Astrocyte of the cerebellum (primary cell): Measurements from ENCODE around the gene ALDH3B1.

Experiments used
- DNase-seq: peaks from one replicate; pipeline ENCODE4 v3.0.0-alpha.2; 2011; ENCODE audit warnings: low read depth
- H3K4me3 ChIP-seq: 2 replicates; pipeline ENCODE4 v1.5.1; 2011; ENCODE audit warnings: mild to moderate bottlenecking, low read depth, low read length, moderate library complexity
- CTCF ChIP-seq: IDR thresholded peaks from 2 replicates; pipeline ENCODE4 v1.5.1; 2012; ENCODE audit warnings: low read length, low read depth, moderate library complexity, mild to moderate bottlenecking; ENCODE audit errors: missing control alignments
- in situ Hi-C: cut with HindIII; loops from 2 replicates; pipeline ENCODE4 v1.10.0; 2017; ENCODE audit warnings: low sequenced_read_pairs

ALDH3B1 gene

GRCh38 chr11:68014947-68015447 is 4.9 kb downstream of the ALDH3B1 start:
- no peak overlapping the region for H3K4me3 ChIP-seq
- no peak for TF ChIP-seq CTCF
- DNase-seq, result no peak
- in situ Hi-C loops, result no loop called here

GRCh38 chr11:68015467-68015866 is 5.3 kb downstream of the ALDH3B1 start:
- no peak for DNase-seq
- no peak for TF ChIP-seq CTCF
- in situ Hi-C loops, result no loop called here
- H3K4me3 ChIP-seq, result no peak overlapping the region

GRCh38 chr11:68016161-68016903 is 6.2 kb downstream of the ALDH3B1 start:
- no peak for DNase-seq
- no peak overlapping the region for H3K4me3 ChIP-seq
- in situ Hi-C loops, result no loop called here
- TF ChIP-seq CTCF, result no peak

GRCh38 chr11:68016904-68017817 is 7.0 kb downstream of the ALDH3B1 start:
- TF ChIP-seq CTCF, result no peak
- no peak overlapping the region for H3K4me3 ChIP-seq
- no peak for DNase-seq
- in situ Hi-C loops, result no loop called here

- H3K4me3 ChIP-seq, result no peak overlapping the region
- DNase-seq, result no peak
- TF ChIP-seq CTCF, result no peak
- in situ Hi-C loops, result no loop called here
Measured at GRCh38 chr11:68017980-68018729, 8.0 kb downstream of the ALDH3B1 start.

- in situ Hi-C loops, result no loop called here
- DNase-seq, result no peak
- H3K4me3 ChIP-seq, result no peak overlapping the region
- no peak for TF ChIP-seq CTCF
Measured at GRCh38 chr11:68018730-68019190, 8.6 kb downstream of the ALDH3B1 start.
